Measurements from ENCODE around the gene ATF5. TPM values are rescaled to one million over a fixed set of nuclear protein-coding genes. Genes with fewer than 3 reads are reported as not detected.

Gene ATF5
- total and polyA plus RNA-seq, 10 of the 15 experiments (the other 5 are each of a cell fraction or from before 2014, with no cell fraction given) = 9.1 to 133 (median 24.0) TPM

DNA sequence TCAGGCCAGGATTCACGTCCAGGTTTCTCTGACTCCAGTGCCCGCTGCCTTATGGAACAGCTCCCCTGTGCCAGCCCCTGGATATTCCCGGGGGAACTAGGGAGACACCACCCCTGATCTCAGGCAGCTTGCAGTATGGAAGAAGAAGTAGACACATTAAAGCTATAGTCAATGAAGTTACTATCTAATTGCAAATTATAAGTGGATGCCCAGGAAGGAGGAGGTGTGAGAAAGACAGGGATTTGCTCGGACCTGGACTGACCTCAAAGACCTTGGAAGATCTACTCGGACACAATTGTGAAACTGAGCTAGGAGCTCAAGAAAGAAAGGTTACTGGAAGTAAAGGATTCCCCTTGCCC lies 21.6 kb downstream of the ATF5 start:
- no peak for TF ChIP-seq NBN (IDR thresholded peaks at IDR 0.05)
- ChIA-PET RAD21 (ENCODE audit: unreplicated experiment) (no interaction called here), POLR2A (interaction anchor here (0.9 to 1.2 kb wide), 2 partner anchors 75 to 84 kb away, joined by 3 read pairs; partner anchors contain the start of gene ZNF473), CTCF (interaction anchor here (1.0 to 2.0 kb wide), 3 partner anchors 13 to 185 kb away, joined by 3 to 5 read pairs (median 5); no protein-coding TSS in a partner anchor), SMC1A (ENCODE audit: uncharacterized antibody, unreplicated experiment) (no interaction called here)
- DNase-seq (ENCODE audit: low read depth, low spot score) (no peak), FAIRE-seq (no peak), ATAC-seq (no peak)
- Histone ChIP-seq H3K9me3 (replicated peaks; ENCODE audit: control insufficient read depth, insufficient read depth, low read length) (no peaks in the 10 kb centered on the region; the same call in 2 of the 3 replicates), H3K36me3 (ENCODE audit: control insufficient read depth in 2 of 2, insufficient read depth in 2 of 2, low read length in 1 of 2) (no peaks in the 10 kb centered on the region), H3K4me3 (no peak overlapping the region), H3K27ac (ENCODE audit: control insufficient read depth, insufficient read depth) (no peak overlapping the region), H3K27me3 (replicated peaks in 1 of 2; ENCODE audit: control insufficient read depth in 2 of 2, insufficient read depth in 2 of 2, low read length in 1 of 2) (no peaks in the 10 kb centered on the region; a peak in 1 of 4 replicates), H3K9ac (ENCODE audit: control insufficient read depth, insufficient read depth, low read length) (no peak overlapping the region), H4K20me1 (ENCODE audit: control insufficient read depth, insufficient read depth) (no peaks in the 10 kb centered on the region), H3K4me1 (ENCODE audit: control insufficient read depth, insufficient read depth, low read length) (peaks cover 17% of the 10 kb centered on the region), H2AFZ (ENCODE audit: control insufficient read depth, low read depth, low read length) (no peak overlapping the region), H3K79me2 (ENCODE audit: control insufficient read depth, insufficient read depth, low read length) (no peaks in the 10 kb centered on the region), H3K4me2 (ENCODE audit: control insufficient read depth, insufficient read depth) (no peak overlapping the region)
- intact Hi-C loops (cut with micrococcal nuclease; ENCODE audit: unreplicated experiment) = no loop called here
- in situ Hi-C loops (cut with MboI) = no loop called here
- WGBS (ENCODE audit: insufficient coverage, insufficient replicate concordance, low lambda C conversion rate, missing lambda C conversion rate) = 64% methylated on average over 5 of the region's 5 CpGs
- BruUV-seq (replicated peaks) = no TSS peak

DNA sequence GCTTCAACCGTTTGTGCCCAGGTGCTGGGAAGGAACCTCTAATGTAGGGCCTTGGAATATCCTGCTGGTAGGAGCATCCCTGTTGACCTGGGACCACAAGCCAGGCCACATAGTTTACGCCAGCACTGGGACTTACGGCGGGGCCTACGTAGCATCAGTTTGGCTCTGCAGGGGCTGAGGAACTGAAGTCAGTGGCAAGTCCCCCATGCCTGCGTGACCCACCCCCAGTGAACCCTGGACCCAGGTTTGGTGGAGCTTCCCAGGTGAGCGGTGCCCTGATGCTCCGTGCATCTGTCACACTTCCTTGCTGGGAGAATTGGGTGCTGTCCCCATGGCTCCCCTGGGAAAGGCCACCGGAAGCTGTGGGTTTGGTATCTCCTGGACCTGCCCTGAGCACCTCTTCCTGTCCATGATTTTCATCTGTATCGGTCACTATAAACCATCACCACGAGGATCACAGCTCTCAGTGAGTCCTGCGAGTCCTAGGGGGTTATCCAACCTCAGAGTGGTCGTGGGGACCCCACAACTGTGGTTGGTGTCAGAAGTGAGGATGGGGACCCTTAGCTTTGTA lies 22.0 kb downstream of the ATF5 start:
- in situ Hi-C loops (cut with MboI) = no loop called here
- POLR2A ChIA-PET = interaction anchor here (0.9 to 1.2 kb wide), 2 partner anchors 75 to 84 kb away, joined by 3 read pairs; partner anchors contain the start of gene ZNF473

More for the DNA sequence above, 22.0 kb downstream of the ATF5 start:
- FAIRE-seq (no peak), ATAC-seq (no peak), DNase-seq (ENCODE audit: low read depth, low spot score) (no peak)
- no peaks in the 10 kb centered on the region for H3K9me3 ChIP-seq (replicated peaks; ENCODE audit: control insufficient read depth, insufficient read depth, low read length)
- H3K27me3 ChIP-seq (replicated peaks in 1 of 2; ENCODE audit: control insufficient read depth in 2 of 2, insufficient read depth in 2 of 2, low read length in 1 of 2) = no peaks in the 10 kb centered on the region; a peak in 1 of 4 replicates
- H3K79me2 ChIP-seq (ENCODE audit: control insufficient read depth, insufficient read depth, low read length) = no peaks in the 10 kb centered on the region
- H3K4me1 ChIP-seq (ENCODE audit: control insufficient read depth, insufficient read depth, low read length) = peaks cover 17% of the 10 kb centered on the region
- 40% methylated on average over 13 of the region's 13 CpGs for WGBS (ENCODE audit: insufficient coverage, insufficient replicate concordance, low lambda C conversion rate, missing lambda C conversion rate)
- intact Hi-C loops (cut with micrococcal nuclease; ENCODE audit: unreplicated experiment) = no loop called here
- CTCF ChIA-PET = interaction anchor here (1.0 to 1.5 kb wide), 2 partner anchors 13 to 35 kb away, joined by 3 to 5 read pairs; no protein-coding TSS in a partner anchor
- no peak overlapping the region for H3K9ac ChIP-seq (ENCODE audit: control insufficient read depth, insufficient read depth, low read length)
- SMC1A ChIA-PET (ENCODE audit: uncharacterized antibody, unreplicated experiment) = no interaction called here
- H3K4me2 ChIP-seq (ENCODE audit: control insufficient read depth, insufficient read depth) = no peak overlapping the region
- RAD21 ChIA-PET (ENCODE audit: unreplicated experiment) = no interaction called here
- H4K20me1 ChIP-seq (ENCODE audit: control insufficient read depth, insufficient read depth) = no peaks in the 10 kb centered on the region
- no peak overlapping the region for H3K27ac ChIP-seq (ENCODE audit: control insufficient read depth, insufficient read depth)
- BruUV-seq (replicated peaks) = no TSS peak
- no peaks in the 10 kb centered on the region for H3K36me3 ChIP-seq (ENCODE audit: control insufficient read depth in 2 of 2, insufficient read depth in 2 of 2, low read length in 1 of 2)
- H2AFZ ChIP-seq (ENCODE audit: control insufficient read depth, low read depth, low read length) = no peak overlapping the region
- TF ChIP-seq, protein P1, sequence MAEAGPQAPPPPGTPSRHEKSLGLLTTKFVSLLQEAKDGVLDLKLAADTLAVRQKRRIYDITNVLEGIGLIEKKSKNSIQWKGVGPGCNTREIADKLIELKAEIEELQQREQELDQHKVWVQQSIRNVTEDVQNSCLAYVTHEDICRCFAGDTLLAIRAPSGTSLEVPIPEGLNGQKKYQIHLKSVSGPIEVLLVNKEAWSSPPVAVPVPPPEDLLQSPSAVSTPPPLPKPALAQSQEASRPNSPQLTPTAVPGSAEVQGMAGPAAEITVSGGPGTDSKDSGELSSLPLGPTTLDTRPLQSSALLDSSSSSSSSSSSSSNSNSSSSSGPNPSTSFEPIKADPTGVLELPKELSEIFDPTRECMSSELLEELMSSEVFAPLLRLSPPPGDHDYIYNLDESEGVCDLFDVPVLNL (IDR thresholded peaks at IDR 0.05; ENCODE audit: low read depth, low read length) = no peak
- no peak for TF ChIP-seq RB1 (IDR thresholded peaks at IDR 0.05; ENCODE audit: borderline replicate concordance)
- no peak for TF ChIP-seq TAF1 (IDR thresholded peaks at IDR 0.05; ENCODE audit: borderline replicate concordance, low read depth, low read length)
- TF ChIP-seq SP1 (IDR thresholded peaks at IDR 0.05; ENCODE audit: low read depth, low read length) = no peak
- TF ChIP-seq POLR2A (IDR thresholded peaks at IDR 0.05; ENCODE audit: low read depth, low read length) = no peak
- no peak overlapping the region for H3K4me3 ChIP-seq
